Neural progenitor cell (in vitro differentiated cells): Measurements from ENCODE around the gene MED17.

Source experiments
- CTCF ChIP-seq: fragments of 200-600 bp; sonication (generic); IDR thresholded peaks from 2 replicates; pipeline ENCODE4 v1.5.1; 2017; ENCODE audit warnings: antibody characterized with exemption, mild to moderate bottlenecking
- EZH2 ChIP-seq: fragments of 200-600 bp; sonication (generic); IDR thresholded peaks from 2 replicates; pipeline ENCODE4 v1.6.1; 2017; ENCODE audit warnings: antibody characterized with exemption, mild to moderate bottlenecking, moderate library complexity
- EZH2phosphoT487 ChIP-seq: fragments of 200-600 bp; sonication (generic); IDR thresholded peaks from 2 replicates; pipeline ENCODE4 v1.6.1; 2017; ENCODE audit warnings: antibody characterized with exemption

DNA sequence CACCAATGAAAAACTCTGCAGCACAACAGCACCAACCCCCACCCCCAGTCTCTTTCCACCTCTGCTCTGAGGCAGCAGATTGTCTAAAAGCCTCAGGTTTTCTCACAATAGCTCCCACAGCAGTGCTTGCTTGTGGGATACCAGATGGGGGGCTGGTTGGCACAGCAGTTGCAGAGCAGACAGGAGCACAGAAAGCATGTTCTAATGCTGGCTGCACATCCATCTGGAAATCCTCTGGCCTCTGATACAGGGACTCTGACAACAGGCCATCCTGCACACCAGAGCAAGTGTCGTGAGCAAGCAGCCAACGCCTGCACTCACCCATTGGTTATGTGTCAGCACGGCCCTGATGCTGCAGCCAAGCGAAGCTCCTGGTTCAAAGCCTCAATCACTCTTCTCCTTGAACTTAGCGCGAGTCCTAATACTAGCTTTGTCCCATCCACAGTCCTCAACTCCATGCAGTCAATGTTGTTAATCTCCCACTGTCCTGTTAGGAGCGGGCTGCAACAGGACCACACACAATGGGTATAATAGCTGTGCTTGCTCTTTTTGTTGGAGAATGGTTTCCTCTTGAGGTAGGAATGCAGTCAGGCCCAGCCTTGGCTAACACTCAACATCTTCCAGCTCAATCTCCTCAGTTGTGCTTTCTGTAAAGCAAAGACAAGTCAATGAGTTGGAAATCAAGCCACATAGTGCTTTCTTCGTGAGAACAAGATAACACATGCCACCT, 36.0 kb downstream of the MED17 start:
- peak; percentile 16 for TF ChIP-seq CTCF
- TF ChIP-seq EZH2: no peak
- TF ChIP-seq EZH2phosphoT487: peak; percentile 62
